Liver (tissue), 9 donors: ENCODE measurements around the gene SLC17A3. TPM values are rescaled to one million over a fixed set of nuclear protein-coding genes. Genes with fewer than 3 reads are reported as not detected.

ENCODE experiments used
- DNase-seq: peaks from one replicate; pipeline ENCODE4 v3.0.0-alpha.2; 2017; ENCODE audit warnings: low spot score
- H3K27ac ChIP-seq, 2 donors: one replicate each; pipeline ENCODE4 v1.7.0; 2013; ENCODE audit warnings: inconsistent platforms in 2 of 2, low read length in 2 of 2, control low read depth in 1 of 2, low read depth in 1 of 2, mild to moderate bottlenecking in 1 of 2
- H3K27me3 ChIP-seq, 4 donors: one replicate each; pipeline versions ENCODE4 v1.6.1 to v1.7.0; 2013; ENCODE audit warnings: low read length in 3 of 4, inconsistent platforms in 1 of 4, mild to moderate bottlenecking in 1 of 4, moderate library complexity in 1 of 4; ENCODE audit not compliant: control insufficient read depth in 4 of 4, insufficient read depth in 4 of 4
- H3K36me3 ChIP-seq, 4 donors: one replicate each; pipeline versions ENCODE4 v1.6.1 to v1.7.0; 2013; ENCODE audit warnings: low read length in 3 of 4, mild to moderate bottlenecking in 3 of 4, low read depth in 1 of 4, moderate library complexity in 1 of 4; ENCODE audit not compliant: control insufficient read depth in 4 of 4, insufficient read depth in 3 of 4
- H3K4me1 ChIP-seq, 4 donors: one replicate each; pipeline versions ENCODE4 v1.6.1 to v1.7.0; 2013; ENCODE audit warnings: low read length in 3 of 4, mild to moderate bottlenecking in 3 of 4, moderate library complexity in 1 of 4; ENCODE audit not compliant: control insufficient read depth in 4 of 4, insufficient read depth in 4 of 4
- H3K4me3 ChIP-seq, 3 donors: one replicate each; pipeline versions ENCODE4 v1.6.1 to v1.7.0; 2013; ENCODE audit warnings: low read length in 3 of 3, control low read depth in 1 of 3, low read depth in 1 of 3, mild to moderate bottlenecking in 1 of 3
- H3K9ac ChIP-seq, 2 donors: one replicate each; pipeline ENCODE4 v1.7.0; 2013; ENCODE audit warnings: low read length in 2 of 2, mild to moderate bottlenecking in 2 of 2, moderate library complexity in 2 of 2, control low read depth in 1 of 2, low read depth in 1 of 2
- H3K9me3 ChIP-seq, 4 donors: one replicate each; pipeline versions ENCODE4 v1.6.1 to v1.7.0; 2013; ENCODE audit warnings: low read length in 3 of 4; ENCODE audit not compliant: control insufficient read depth in 4 of 4
- CTCF ChIP-seq: fragments of 150-350 bp; IDR thresholded peaks from 2 replicates; pipeline ENCODE4 v1.5.1; 2017; ENCODE audit warnings: improper control_type of control experiment, low read depth, low read length; ENCODE audit not compliant: missing input control
- EGR1 ChIP-seq, 2 donors: IDR thresholded peaks; 2 replicates each; pipeline ENCODE4 v1.6.1; 2016 to 2018; ENCODE audit warnings: antibody characterized with exemption in 2 of 2, low read depth in 2 of 2
- FOXA1 ChIP-seq: IDR thresholded peaks from 2 replicates; pipeline ENCODE4 v1.6.1; 2016; ENCODE audit warnings: antibody characterized with exemption
- FOXA2 ChIP-seq: IDR thresholded peaks from 2 replicates; pipeline ENCODE4 v1.6.1; 2016; ENCODE audit warnings: antibody characterized with exemption
- GABPA ChIP-seq, 2 donors: IDR thresholded peaks in 1 of 2; conservative IDR thresholded peaks in 1 of 2; 2 replicates each; pipeline ENCODE4 v1.6.1; 2016; ENCODE audit warnings: antibody characterized with exemption in 2 of 2, mild to moderate bottlenecking in 1 of 2, moderate library complexity in 1 of 2
- HNF4A ChIP-seq, 2 donors: conservative IDR thresholded peaks; 2 replicates each; pipeline ENCODE4 v1.6.1; 2016; ENCODE audit warnings: antibody characterized with exemption in 2 of 2, mild to moderate bottlenecking in 2 of 2
- HNF4G ChIP-seq: IDR thresholded peaks from 2 replicates; pipeline ENCODE4 v1.6.1; 2016; ENCODE audit warnings: antibody characterized with exemption
- JUND ChIP-seq, 2 donors: IDR thresholded peaks; 2 replicates each; pipeline ENCODE4 v1.6.1; 2016; ENCODE audit warnings: antibody characterized with exemption in 2 of 2
- NR2F2 ChIP-seq: IDR thresholded peaks from 2 replicates; pipeline ENCODE4 v1.6.1; 2016; ENCODE audit warnings: antibody characterized with exemption
- RAD21 ChIP-seq, 2 donors: IDR thresholded peaks; 2 replicates each; pipeline ENCODE4 v1.6.1; 2016; ENCODE audit warnings: antibody characterized with exemption in 2 of 2, mild to moderate bottlenecking in 2 of 2
- REST ChIP-seq: IDR thresholded peaks from 2 replicates; pipeline ENCODE4 v1.6.1; 2016; ENCODE audit warnings: antibody characterized with exemption, mild to moderate bottlenecking
- RXRA ChIP-seq, 2 donors: IDR thresholded peaks; 2 replicates each; pipeline ENCODE4 v1.6.1; 2017 to 2018; ENCODE audit warnings: antibody characterized with exemption in 2 of 2, mild to moderate bottlenecking in 1 of 2
- SP1 ChIP-seq: IDR thresholded peaks from 2 replicates; pipeline ENCODE4 v1.6.1; 2018; ENCODE audit warnings: antibody characterized with exemption, mild to moderate bottlenecking
- TAF1 ChIP-seq: conservative IDR thresholded peaks from 2 replicates; pipeline ENCODE4 v1.6.1; 2016; ENCODE audit warnings: antibody characterized with exemption, mild to moderate bottlenecking
- YY1 ChIP-seq: IDR thresholded peaks from 2 replicates; pipeline ENCODE4 v1.6.1; 2016; ENCODE audit warnings: antibody characterized with exemption, mild to moderate bottlenecking
- WGBS: extraction: QIAGEN DNeasy Blood & Tissue Kit; methylation state at CpG from one replicate; pipeline ENCODE4 v1.1.7; 2013; 5-methylcytosine and 5-hydroxymethylcytosine counted together
- polyA plus RNA-seq, 2 donors: library from polyadenylated mRNA; stranded (reverse) in 1 of 2; unstranded in 1 of 2; fragments of 200-250 nt in 1 of 2; fragments of >200 nt in 1 of 2; fragmentation: Nextera tagmentation in 1 of 2; extraction: Ambion mirVana in 1 of 2; gene quantifications; one replicate each; pipeline versions ENCODE4 v1.2.1 to v1.2.3, GENCODE V29; 2013 to 2015
- total RNA-seq, 2 donors: library from RNA; depleted of rRNA; stranded (reverse); fragments of >200 nt; gene quantifications; one replicate each; pipeline ENCODE4 v1.2.3, GENCODE V29; 2014
- TF ChIP-seq, protein P1 (sequence below): IDR thresholded peaks from 2 replicates; pipeline ENCODE4 v1.6.1; 2016; ENCODE audit warnings: antibody characterized with exemption
- TF ChIP-seq, protein P2 (sequence below): IDR thresholded peaks from 2 replicates; pipeline ENCODE4 v1.6.1; 2016; ENCODE audit warnings: antibody characterized with exemption
- TF ChIP-seq, protein P3 (sequence below): IDR thresholded peaks from 2 replicates; pipeline ENCODE4 v1.6.1; 2016; ENCODE audit warnings: antibody characterized with exemption
- donor health status: healthy.
- donor health status: healthy.
- donor health status: healthy.
- donor health status: healthy.
- donor health status: healthy.

The SLC17A3 gene
- total and polyA plus RNA-seq, 4 donors: 1.6 to 23.2 (median 10.9) TPM

GRCh38 chr6:25886066-25886465 is 12.0 kb upstream of the SLC17A3 start (continued):
- TF ChIP-seq, protein P1, sequence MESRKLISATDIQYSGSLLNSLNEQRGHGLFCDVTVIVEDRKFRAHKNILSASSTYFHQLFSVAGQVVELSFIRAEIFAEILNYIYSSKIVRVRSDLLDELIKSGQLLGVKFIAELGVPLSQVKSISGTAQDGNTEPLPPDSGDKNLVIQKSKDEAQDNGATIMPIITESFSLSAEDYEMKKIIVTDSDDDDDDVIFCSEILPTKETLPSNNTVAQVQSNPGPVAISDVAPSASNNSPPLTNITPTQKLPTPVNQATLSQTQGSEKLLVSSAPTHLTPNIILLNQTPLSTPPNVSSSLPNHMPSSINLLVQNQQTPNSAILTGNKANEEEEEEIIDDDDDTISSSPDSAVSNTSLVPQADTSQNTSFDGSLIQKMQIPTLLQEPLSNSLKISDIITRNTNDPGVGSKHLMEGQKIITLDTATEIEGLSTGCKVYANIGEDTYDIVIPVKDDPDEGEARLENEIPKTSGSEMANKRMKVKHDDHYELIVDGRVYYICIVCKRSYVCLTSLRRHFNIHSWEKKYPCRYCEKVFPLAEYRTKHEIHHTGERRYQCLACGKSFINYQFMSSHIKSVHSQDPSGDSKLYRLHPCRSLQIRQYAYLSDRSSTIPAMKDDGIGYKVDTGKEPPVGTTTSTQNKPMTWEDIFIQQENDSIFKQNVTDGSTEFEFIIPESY: no peak
- no peak for TF ChIP-seq NR2F2
- TF ChIP-seq, protein P2, sequence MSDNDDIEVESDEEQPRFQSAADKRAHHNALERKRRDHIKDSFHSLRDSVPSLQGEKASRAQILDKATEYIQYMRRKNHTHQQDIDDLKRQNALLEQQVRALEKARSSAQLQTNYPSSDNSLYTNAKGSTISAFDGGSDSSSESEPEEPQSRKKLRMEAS: no peak

DNA sequence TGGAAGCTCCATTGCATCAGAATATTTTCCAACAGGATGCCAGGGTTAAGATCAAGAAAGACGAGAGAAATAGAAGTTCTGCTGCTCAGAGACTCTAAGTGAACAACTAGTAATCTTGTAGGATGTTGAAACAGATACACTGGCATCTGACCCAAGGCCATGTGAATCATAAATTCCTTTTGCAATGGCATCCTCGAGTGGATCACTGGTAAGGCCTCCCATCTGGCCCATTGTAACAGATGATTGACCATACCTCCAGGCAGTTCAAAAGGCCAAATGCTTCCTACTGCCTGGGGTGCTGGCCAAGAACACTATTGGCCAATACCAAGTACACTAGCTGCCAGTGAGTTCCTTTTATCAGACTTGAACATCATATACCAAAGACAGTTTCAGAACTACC is 9.9 kb upstream of the SLC17A3 start:
- DNase-seq: no peak
- Histone ChIP-seq H3K9me3 (no peaks in the 10 kb centered on the region), H3K27ac (peak overlapping the region in 1 of 2 donors; percentile 11), H3K9ac (no peak overlapping the region), H3K27me3 (no peaks in the 10 kb centered on the region), H3K4me1 (peaks cover 5 to 21% (median 11%) of the 10 kb centered on the region in 4 donors), H3K4me3 (no peak overlapping the region), H3K36me3 (no peaks in the 10 kb centered on the region)
- WGBS: 41% methylated on average over 2 of the region's 2 CpGs
- TF ChIP-seq CTCF (no peak), NR2F2 (peak; percentile 89), RXRA (IDR thresholded peaks at IDR 0.05) (peak; percentile 93 to 96), SP1 (peak; percentile 88), GABPA (IDR thresholded peaks at IDR 0.05 in 1 of 2, conservative IDR thresholded peaks at IDR 0.05 in 1 of 2) (peak in 1 of 2 donors; percentile 46), REST (peak; percentile 77), HNF4G (peak; percentile 71), TAF1 (no peak), EGR1 (IDR thresholded peaks at IDR 0.05; ENCODE audit: low read depth in 2 of 2) (peak; percentile 58 to 95), FOXA2 (peak; percentile 66), YY1 (peak; percentile 90), FOXA1 (peak; percentile 22), RAD21 (IDR thresholded peaks at IDR 0.05) (peak; percentile 62 to 76), HNF4A (conservative IDR thresholded peaks at IDR 0.05) (peak; percentile 92 to 98), JUND (IDR thresholded peaks at IDR 0.05) (peak; percentile 93 to 99)
- TF ChIP-seq, protein P3, sequence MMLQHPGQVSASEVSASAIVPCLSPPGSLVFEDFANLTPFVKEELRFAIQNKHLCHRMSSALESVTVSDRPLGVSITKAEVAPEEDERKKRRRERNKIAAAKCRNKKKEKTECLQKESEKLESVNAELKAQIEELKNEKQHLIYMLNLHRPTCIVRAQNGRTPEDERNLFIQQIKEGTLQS: peak; percentile 66
- TF ChIP-seq, protein P2: peak; percentile 96
- TF ChIP-seq, protein P1: peak; percentile 82
